Measurements from ENCODE around the gene C5orf22. TPM values are rescaled to one million over a fixed set of nuclear protein-coding genes. Genes with fewer than 3 reads are reported as not detected.

The C5orf22 gene
- total and polyA plus RNA-seq, 4 donors = 10.0 to 29.8 (median 17.3) TPM

GRCh38 chr5:31511305-31511704 is 20.8 kb upstream of the C5orf22 start:
- Histone ChIP-seq H3K27me3 (ENCODE audit: control insufficient read depth in 3 of 3, insufficient read depth in 3 of 3, low read length in 2 of 3) (no peaks in the 10 kb centered on the region), H3K9ac (ENCODE audit: insufficient read depth in 1 of 2, low read length in 2 of 2) (no peak overlapping the region), H3K27ac (ENCODE audit: low read depth in 1 of 2, low read length in 1 of 2) (no peak overlapping the region), H3K4me1 (ENCODE audit: control insufficient read depth in 5 of 5, insufficient read depth in 5 of 5, low read length in 5 of 5) (no peaks in the 10 kb centered on the region), H3K4me3 (no peak overlapping the region), H3K36me3 (ENCODE audit: control insufficient read depth in 4 of 4, insufficient read depth in 4 of 4, low read length in 4 of 4) (peaks cover 32 to 46% (median 44%) of the 10 kb centered on the region in 4 donors), H3K9me3 (ENCODE audit: control insufficient read depth in 4 of 4, insufficient read depth in 3 of 4, low read length in 3 of 4) (no peaks in the 10 kb centered on the region)
- ATAC-seq (ENCODE audit: insufficient read depth, low FRiP score) (no peak), DNase-seq (no peak)
- WGBS, 2 donors = 97 to 99% methylated on average over 4 of the region's 4 CpGs
- TF ChIP-seq CTCF (IDR thresholded peaks at IDR 0.05; ENCODE audit: control extremely low read depth, extremely low read depth) = no peak

GRCh38 chr5:31516802-31517201 is 15.3 kb upstream of the C5orf22 start:
- 22 to 48% methylated on average over 1 of the region's 1 CpG for WGBS, 2 donors
- no peak overlapping the region for H3K9ac ChIP-seq (ENCODE audit: insufficient read depth in 1 of 2, low read length in 2 of 2)
- H3K4me3 ChIP-seq = no peak overlapping the region
- H3K27ac ChIP-seq (ENCODE audit: low read depth in 1 of 2, low read length in 1 of 2) = no peak overlapping the region
- DNase-seq (no peak), ATAC-seq (ENCODE audit: insufficient read depth, low FRiP score) (no peak)
- H3K9me3 ChIP-seq (ENCODE audit: control insufficient read depth in 4 of 4, insufficient read depth in 3 of 4, low read length in 3 of 4) = no peaks in the 10 kb centered on the region
- H3K27me3 ChIP-seq (ENCODE audit: control insufficient read depth in 3 of 3, insufficient read depth in 3 of 3, low read length in 2 of 3) = no peaks in the 10 kb centered on the region
- no peak for TF ChIP-seq CTCF (IDR thresholded peaks at IDR 0.05; ENCODE audit: control extremely low read depth, extremely low read depth)
- H3K4me1 ChIP-seq (ENCODE audit: control insufficient read depth in 5 of 5, insufficient read depth in 5 of 5, low read length in 5 of 5) = no peaks in the 10 kb centered on the region
- peaks cover 18 to 32% (median 25%) of the 10 kb centered on the region in 4 donors for H3K36me3 ChIP-seq (ENCODE audit: control insufficient read depth in 4 of 4, insufficient read depth in 4 of 4, low read length in 4 of 4)

GRCh38 chr5:31523041-31523440 is 9.1 kb upstream of the C5orf22 start:
- Histone ChIP-seq H3K4me3 (no peak overlapping the region), H3K27me3 (ENCODE audit: control insufficient read depth in 3 of 3, insufficient read depth in 3 of 3, low read length in 2 of 3) (no peaks in the 10 kb centered on the region), H3K9me3 (ENCODE audit: control insufficient read depth in 4 of 4, insufficient read depth in 3 of 4, low read length in 3 of 4) (no peaks in the 10 kb centered on the region), H3K9ac (ENCODE audit: insufficient read depth in 1 of 2, low read length in 2 of 2) (no peak overlapping the region), H3K27ac (ENCODE audit: low read depth in 1 of 2, low read length in 1 of 2) (no peak overlapping the region), H3K4me1 (ENCODE audit: control insufficient read depth in 5 of 5, insufficient read depth in 5 of 5, low read length in 5 of 5) (no peaks in the 10 kb centered on the region), H3K36me3 (ENCODE audit: control insufficient read depth in 4 of 4, insufficient read depth in 4 of 4, low read length in 4 of 4) (peaks cover 8 to 28% (median 21%) of the 10 kb centered on the region in 4 donors)
- WGBS, 2 donors = 97 to 99% methylated on average over 4 of the region's 4 CpGs
- DNase-seq (no peak), ATAC-seq (ENCODE audit: insufficient read depth, low FRiP score) (no peak)
- no peak for TF ChIP-seq CTCF (IDR thresholded peaks at IDR 0.05; ENCODE audit: control extremely low read depth, extremely low read depth)
